CD1c-positive myeloid dendritic cell (primary cell): ENCODE measurements around the gene FOXK2.

Experiments
- DNase-seq: peaks from one replicate; pipeline ENCODE4 v3.0.0-alpha.2; 2016; ENCODE audit errors: extremely low spot score

FOXK2 gene

GRCh38 chr17:82639628-82640027 is 120.1 kb downstream of the FOXK2 start:
- no peak for DNase-seq

- DNase-seq: peak; percentile 7
These were observed 120.5 kb downstream of the FOXK2 start for GRCh38 chr17:82640036-82640435.

- DNase-seq: no peak
These were observed 122.5 kb downstream of the FOXK2 start for GRCh38 chr17:82642022-82642421.

GRCh38 chr17:82644148-82644547 is 124.6 kb downstream of the FOXK2 start:
- DNase-seq: no peak

- no peak for DNase-seq
These were observed 126.0 kb downstream of the FOXK2 start for GRCh38 chr17:82645516-82645915.

- peak; percentile 50 for DNase-seq
These were observed 128.1 kb downstream of the FOXK2 start for GRCh38 chr17:82647593-82648164.

- DNase-seq: peak; percentile 97
These were observed 128.7 kb downstream of the FOXK2 start, which contains the start of gene WDR45B for GRCh38 chr17:82648165-82648668. Gene WDR45B (minus strand): TSS chr17:82648444. CDS start chr17:82648340, 104 bp downstream.

- DNase-seq: no peak
These were observed 129.3 kb downstream of the FOXK2 start for GRCh38 chr17:82648742-82649331.

- no peak for DNase-seq
These were observed 130.1 kb downstream of the FOXK2 start for GRCh38 chr17:82649501-82650261.

- no peak for DNase-seq
These were observed 131.2 kb downstream of the FOXK2 start for GRCh38 chr17:82650723-82651122.

GRCh38 chr17:82653651-82654528 is 134.4 kb downstream of the FOXK2 start:
- DNase-seq: no peak
